Measurements from ENCODE around the gene DMAC1. TPM values are rescaled to one million over a fixed set of nuclear protein-coding genes. Genes with fewer than 3 reads are reported as not detected.

DMAC1 gene
- total and polyA plus RNA-seq, 2 experiments from 2014 or later: 33.9 to 162 TPM

GRCh38 chr9:7816021-7816420 is 16.4 kb upstream of the DMAC1 start:
- Histone ChIP-seq H3K9me3 (ENCODE audit: low read depth) (no peaks in the 10 kb centered on the region), H3K4me3 (no peak overlapping the region), H3K27me3 (no peaks in the 10 kb centered on the region), H3K27ac (no peak overlapping the region), H3K4me1 (ENCODE audit: low read depth) (no peaks in the 10 kb centered on the region), H3K36me3 (no peaks in the 10 kb centered on the region)
- no peak for TF ChIP-seq CTCF (IDR thresholded peaks at IDR 0.05; ENCODE audit: low read depth, low read length)
- no peak for DNase-seq (ENCODE audit: low read depth in 1 of 2, low spot score in 1 of 2)

- no peak overlapping the region for H3K27ac ChIP-seq
- no peak overlapping the region for H3K4me3 ChIP-seq
- H3K27me3 ChIP-seq: no peaks in the 10 kb centered on the region
- DNase-seq (ENCODE audit: low read depth in 1 of 2, low spot score in 1 of 2): no peak
- no peaks in the 10 kb centered on the region for H3K36me3 ChIP-seq
- H3K9me3 ChIP-seq (ENCODE audit: low read depth): no peaks in the 10 kb centered on the region
- no peak for TF ChIP-seq CTCF (IDR thresholded peaks at IDR 0.05; ENCODE audit: low read depth, low read length)
- H3K4me1 ChIP-seq (ENCODE audit: low read depth): no peaks in the 10 kb centered on the region
Observed at GRCh38 chr9:7813030-7813429, 13.5 kb upstream of the DMAC1 start.

- DNase-seq (ENCODE audit: low read depth in 1 of 2, low spot score in 1 of 2): no peak
- no peaks in the 10 kb centered on the region for H3K9me3 ChIP-seq (ENCODE audit: low read depth)
- H3K4me3 ChIP-seq: no peak overlapping the region
- no peak overlapping the region for H3K27ac ChIP-seq
- TF ChIP-seq CTCF (IDR thresholded peaks at IDR 0.05; ENCODE audit: low read depth, low read length): no peak
- no peaks in the 10 kb centered on the region for H3K4me1 ChIP-seq (ENCODE audit: low read depth)
- H3K36me3 ChIP-seq: no peaks in the 10 kb centered on the region
- no peaks in the 10 kb centered on the region for H3K27me3 ChIP-seq
Observed at GRCh38 chr9:7811677-7812076, 12.1 kb upstream of the DMAC1 start.

GRCh38 chr9:7802666-7803065 is 3.1 kb upstream of the DMAC1 start:
- peak in 1 of 2 donors; percentile 16 for DNase-seq (ENCODE audit: low read depth in 1 of 2, low spot score in 1 of 2)
- no peak for TF ChIP-seq CTCF (IDR thresholded peaks at IDR 0.05; ENCODE audit: low read depth, low read length)
- Histone ChIP-seq H3K4me3 (no peak overlapping the region), H3K27ac (no peak overlapping the region), H3K9me3 (ENCODE audit: low read depth) (no peaks in the 10 kb centered on the region), H3K4me1 (ENCODE audit: low read depth) (peaks cover 5% of the 10 kb centered on the region), H3K27me3 (no peaks in the 10 kb centered on the region), H3K36me3 (no peaks in the 10 kb centered on the region)

- Histone ChIP-seq H3K9me3 (ENCODE audit: low read depth) (no peaks in the 10 kb centered on the region), H3K4me1 (ENCODE audit: low read depth) (peaks cover 5% of the 10 kb centered on the region), H3K27ac (no peak overlapping the region), H3K36me3 (peaks cover 5% of the 10 kb centered on the region), H3K4me3 (peak overlapping the region; percentile 97), H3K27me3 (no peaks in the 10 kb centered on the region)
- DNase-seq (ENCODE audit: low read depth in 1 of 2, low spot score in 1 of 2): no peak
- TF ChIP-seq CTCF (IDR thresholded peaks at IDR 0.05; ENCODE audit: low read depth, low read length): no peak
Observed at GRCh38 chr9:7799944-7800285, 337 bp upstream of the DMAC1 start.

GRCh38 chr9:7794196-7794595 is 5.4 kb downstream of the DMAC1 start:
- H3K36me3 ChIP-seq: peaks cover 8% of the 10 kb centered on the region
- peaks cover 5% of the 10 kb centered on the region for H3K4me1 ChIP-seq (ENCODE audit: low read depth)
- H3K9me3 ChIP-seq (ENCODE audit: low read depth): no peaks in the 10 kb centered on the region
- H3K27me3 ChIP-seq: no peaks in the 10 kb centered on the region
- no peak for TF ChIP-seq CTCF (IDR thresholded peaks at IDR 0.05; ENCODE audit: low read depth, low read length)
- no peak for DNase-seq (ENCODE audit: low read depth in 1 of 2, low spot score in 1 of 2)
- H3K27ac ChIP-seq: no peak overlapping the region
- H3K4me3 ChIP-seq: no peak overlapping the region

Measured in cardiac muscle cell (in vitro differentiated cells and primary cell).